ENCODE data around the gene TMED8. TPM values are rescaled to one million over a fixed set of nuclear protein-coding genes. Genes with fewer than 3 reads are reported as not detected.

The TMED8 gene
- total and polyA plus RNA-seq, 2 of the 13 experiments (the other 11 are each of a cell fraction or from before 2014, with no cell fraction given) = 6.0 to 11.7 TPM

- Histone ChIP-seq H3K36me3 (replicated peaks in 1 of 2; ENCODE audit: control insufficient read depth in 1 of 2, insufficient read depth in 2 of 2, low read length in 2 of 2) (no peaks in the 10 kb centered on the region), H3K79me2 (ENCODE audit: insufficient read depth, low read length) (peaks cover 8% of the 10 kb centered on the region), H3K9ac (ENCODE audit: insufficient read depth, low read depth, low read length) (no peak overlapping the region), H3K4me3 (replicated peaks in 1 of 3; ENCODE audit: insufficient read depth in 1 of 3, low read depth in 2 of 3, low read length in 3 of 3) (no peak overlapping the region), H3K27me3 (ENCODE audit: control insufficient read depth in 1 of 2, insufficient read depth in 2 of 2, low read length in 2 of 2) (no peaks in the 10 kb centered on the region), H3K27ac (ENCODE audit: extremely low read length, insufficient read depth, low read length) (no peak overlapping the region), H4K20me1 (ENCODE audit: insufficient read depth, low read length) (no peaks in the 10 kb centered on the region), H3K4me2 (ENCODE audit: low read depth, low read length) (no peak overlapping the region), H3K9me3 (ENCODE audit: low read length) (no peaks in the 10 kb centered on the region), H3K4me1 (ENCODE audit: insufficient read depth, low read length) (peaks cover 41% of the 10 kb centered on the region), H2AFZ (ENCODE audit: low read length) (no peak overlapping the region)
- in situ Hi-C loops (cut with HindIII; ENCODE audit: extremely low pct_ligation_motif_present, low pct_unique_long_range_greater_than_20kb) (no loop called here), intact Hi-C loops (cut with micrococcal nuclease; ENCODE audit: unreplicated experiment) (loop anchor here (2.0 kb wide), 1 partner anchor 83 kb away; no protein-coding TSS in a partner anchor)
- 100% methylated on average over 1 of the region's 3 CpGs for WGBS (ENCODE audit: low lambda C conversion rate)
- DNase-seq (ENCODE audit: low spot score) (peak; percentile 39), FAIRE-seq (peak; percentile 4), ATAC-seq (peak; percentile 35)
- TF ChIP-seq ZFP90 (CRISPR knock-in tag; IDR thresholded peaks at IDR 0.05; ENCODE audit: borderline replicate concordance) (0 out of 2 replicates have a peak, but pooled peaks have one; percentile 49), RAD21 (CRISPR knock-in tag; IDR thresholded peaks at IDR 0.05) (peak; percentile 31; the same call in 1 of the 2 replicates), SMC3 (IDR thresholded peaks at IDR 0.05; ENCODE audit: low read length) (peak; percentile 45), CTCF (CRISPR knock-in tag; IDR thresholded peaks at IDR 0.05) (peak; percentile 58), CBFB (CRISPR knock-in tag; IDR thresholded peaks at IDR 0.05) (no peak), ZFX (CRISPR knock-in tag; IDR thresholded peaks at IDR 0.05; ENCODE audit: low read depth) (peak; percentile 16; the same call in 1 of the 2 replicates), STAG1 (CRISPR knock-in tag; IDR thresholded peaks at IDR 0.05) (peak; percentile 52), BCLAF1 (IDR thresholded peaks at IDR 0.05) (no peak)
- POLR2A ChIA-PET = interaction anchor here (1.9 to 2.2 kb wide), 2 partner anchors 8 to 51 kb away, joined by 5 to 7 read pairs; partner anchors contain the start of genes SAMD15 and TMED8
- no TSS peak for BruUV-seq (replicated peaks)
- CTCF ChIA-PET (ENCODE audit: low intra/inter-chr PET ratio, low total read pairs) = interaction anchor here (1.2 kb wide), 1 partner anchor 25 kb away, joined by 3 read pairs; no protein-coding TSS in a partner anchor
Measured at GRCh38 chr14:77325746-77326094, 51.2 kb downstream of the TMED8 start.
